ENCODE measurements around the gene PRKCI. TPM values are rescaled to one million over a fixed set of nuclear protein-coding genes. Genes with fewer than 3 reads are reported as not detected.

The PRKCI gene
- total and polyA plus RNA-seq, 4 donors = 18.7 to 181 (median 35.2) TPM

DNA sequence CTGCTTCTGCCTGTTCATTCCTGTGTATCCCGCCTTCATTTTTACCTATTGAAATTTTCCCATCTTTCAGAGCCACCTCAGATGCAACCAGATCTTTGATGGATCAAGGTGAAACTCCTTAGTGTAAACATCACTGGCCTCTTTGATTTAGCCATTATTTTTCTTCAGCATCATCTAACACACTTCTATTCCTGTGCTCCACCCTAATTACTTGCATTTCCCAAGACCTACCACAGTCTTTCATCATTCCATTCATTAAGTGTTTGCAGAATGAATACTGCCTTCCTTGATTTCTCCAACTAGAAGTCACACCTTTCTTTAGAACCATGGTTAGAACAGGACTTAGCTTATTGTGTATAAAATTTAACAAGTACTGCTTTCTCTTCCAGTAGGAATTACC, 79.8 kb downstream of the PRKCI start:
- Histone ChIP-seq H3K27me3 (ENCODE audit: control insufficient read depth in 3 of 3, insufficient read depth in 3 of 3, low read length in 2 of 3) (no peaks in the 10 kb centered on the region), H3K9me3 (ENCODE audit: control insufficient read depth in 4 of 4, insufficient read depth in 3 of 4, low read length in 3 of 4) (no peaks in the 10 kb centered on the region), H3K9ac (ENCODE audit: insufficient read depth in 1 of 2, low read length in 2 of 2) (no peak overlapping the region), H3K4me1 (ENCODE audit: control insufficient read depth in 5 of 5, insufficient read depth in 5 of 5, low read length in 5 of 5) (no peaks in the 10 kb centered on the region), H3K27ac (ENCODE audit: low read depth in 1 of 2, low read length in 1 of 2) (no peak overlapping the region), H3K36me3 (ENCODE audit: control insufficient read depth in 4 of 4, insufficient read depth in 4 of 4, low read length in 4 of 4) (peaks cover 5 to 24% (median 20%) of the 10 kb centered on the region in 4 donors), H3K4me3 (no peak overlapping the region)
- DNase-seq (no peak), ATAC-seq (ENCODE audit: insufficient read depth, low FRiP score) (no peak)
- TF ChIP-seq CTCF (IDR thresholded peaks at IDR 0.05; ENCODE audit: control extremely low read depth, extremely low read depth) = no peak
- 93 to 99% methylated on average over 1 of the region's 1 CpG for WGBS, 2 donors

- Histone ChIP-seq H3K36me3 (ENCODE audit: control insufficient read depth in 4 of 4, insufficient read depth in 4 of 4, low read length in 4 of 4) (peaks cover 0 to 15% (median 10%) of the 10 kb centered on the region in 4 donors), H3K27me3 (ENCODE audit: control insufficient read depth in 3 of 3, insufficient read depth in 3 of 3, low read length in 2 of 3) (no peaks in the 10 kb centered on the region), H3K4me3 (no peak overlapping the region), H3K4me1 (ENCODE audit: control insufficient read depth in 5 of 5, insufficient read depth in 5 of 5, low read length in 5 of 5) (peaks cover 0 to 2% (median 0%) of the 10 kb centered on the region in 5 donors), H3K9ac (ENCODE audit: insufficient read depth in 1 of 2, low read length in 2 of 2) (no peak overlapping the region), H3K27ac (ENCODE audit: low read depth in 1 of 2, low read length in 1 of 2) (no peak overlapping the region), H3K9me3 (ENCODE audit: control insufficient read depth in 4 of 4, insufficient read depth in 3 of 4, low read length in 3 of 4) (no peaks in the 10 kb centered on the region)
- WGBS, 2 donors = 96% methylated on average over 2 of the region's 2 CpGs
- no peak for DNase-seq
- ATAC-seq (ENCODE audit: insufficient read depth, low FRiP score) = no peak
- no peak for TF ChIP-seq CTCF (IDR thresholded peaks at IDR 0.05; ENCODE audit: control extremely low read depth, extremely low read depth)
Observed at GRCh38 chr3:170306015-170306414, 83.8 kb downstream of the PRKCI start.

DNA sequence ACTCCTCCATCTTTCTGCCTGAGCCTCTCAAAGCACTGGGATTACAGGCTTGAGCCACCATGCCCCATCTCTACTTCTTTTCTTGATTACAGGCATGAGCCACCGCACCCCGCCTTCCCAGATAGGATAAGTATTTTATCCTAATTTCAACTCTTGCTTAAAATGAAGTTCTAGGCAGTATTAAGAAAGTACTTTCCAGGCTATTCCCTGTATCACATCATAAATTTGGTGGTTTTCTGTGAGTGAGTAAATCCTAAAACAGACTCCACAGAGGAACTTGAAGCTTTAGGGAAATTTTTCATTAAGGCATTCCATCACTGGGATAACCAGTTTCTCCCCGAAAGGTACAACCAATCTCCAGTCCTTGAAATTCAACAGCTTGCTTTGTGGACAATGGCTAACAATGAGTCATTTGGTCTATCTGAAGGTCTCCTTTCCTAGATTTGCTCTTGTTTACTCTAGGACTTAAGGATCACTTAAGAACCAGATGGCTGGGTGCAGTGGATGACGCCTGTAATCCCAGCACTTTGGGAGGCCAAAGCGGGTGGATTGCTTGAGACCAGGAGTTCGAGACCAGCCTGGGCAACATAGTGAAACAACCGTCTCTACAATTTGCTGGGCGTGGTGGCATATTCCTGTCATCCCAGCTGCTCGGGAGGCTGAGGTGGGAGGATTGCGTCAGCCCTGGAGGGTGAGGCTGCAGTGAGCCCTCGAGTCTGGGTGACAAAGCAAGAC, 85.6 kb downstream of the PRKCI start:
- Histone ChIP-seq H3K4me3 (no peak overlapping the region), H3K27me3 (ENCODE audit: control insufficient read depth in 3 of 3, insufficient read depth in 3 of 3, low read length in 2 of 3) (no peaks in the 10 kb centered on the region), H3K9ac (ENCODE audit: insufficient read depth in 1 of 2, low read length in 2 of 2) (no peak overlapping the region), H3K36me3 (ENCODE audit: control insufficient read depth in 4 of 4, insufficient read depth in 4 of 4, low read length in 4 of 4) (no peaks in the 10 kb centered on the region), H3K4me1 (ENCODE audit: control insufficient read depth in 5 of 5, insufficient read depth in 5 of 5, low read length in 5 of 5) (peaks cover 0 to 2% (median 0%) of the 10 kb centered on the region in 5 donors), H3K9me3 (ENCODE audit: control insufficient read depth in 4 of 4, insufficient read depth in 3 of 4, low read length in 3 of 4) (no peaks in the 10 kb centered on the region), H3K27ac (ENCODE audit: low read depth in 1 of 2, low read length in 1 of 2) (no peak overlapping the region)
- no peak for TF ChIP-seq CTCF (IDR thresholded peaks at IDR 0.05; ENCODE audit: control extremely low read depth, extremely low read depth)
- DNase-seq (peak; percentile 27 to 71 (median 50)), ATAC-seq (ENCODE audit: insufficient read depth, low FRiP score) (peak; percentile 71)
- WGBS, 2 donors = 74 to 78% methylated on average over 11 of the region's 11 CpGs

Measured in lung (tissue), 12 donors.